Activated CD8-positive, alpha-beta memory T cell treated with anti-CD3 and anti-CD28 coated beads, Interleukin-2, amount 10 ng/mL, durations not matched to agents 7 days and 5 days (primary cell): ENCODE measurements around the gene ATRX. TPM values are rescaled to one million over a fixed set of nuclear protein-coding genes. Genes with fewer than 3 reads are reported as not detected.
"Not testable (repeated sequence)": the region's sequence is repeated elsewhere in the genome, so short reads cannot be mapped to it uniquely, and the experiment has no call there.

Experiments used
- ATAC-seq: fragments of 150-1000 bp; cut with Tn5 transposase; one replicate; pipeline ENCODE4 v1.10.0; 2021; ENCODE audit warnings: moderate library complexity
- CTCF ChIA-PET: fragments of 350-600 bp; sonication (Branson Sonifier 250); formaldehyde crosslinking; loops from one replicate; lab custom pipeline; 2021; ENCODE audit warnings: antibody characterized with exemption; lab: Charles Lee
- DNase-seq: peaks from one replicate; pipeline ENCODE4 v3.0.0-alpha.2; 2020
- H3K27ac Mint-ChIP-seq: one replicate; pipeline ENCODE4 v1.8.0; 2021; ENCODE audit warnings: mild to moderate bottlenecking, mixed read lengths
- H3K27me3 Mint-ChIP-seq: one replicate; pipeline ENCODE4 v1.8.0; 2021; ENCODE audit warnings: mixed read lengths
- H3K36me3 Mint-ChIP-seq: one replicate; pipeline ENCODE4 v1.8.0; 2021; ENCODE audit warnings: mild to moderate bottlenecking, mixed read lengths
- H3K4me1 Mint-ChIP-seq: one replicate; pipeline ENCODE4 v1.8.0; 2021; ENCODE audit warnings: mixed read lengths
- H3K4me3 Mint-ChIP-seq: one replicate; pipeline ENCODE4 v1.8.0; 2021; ENCODE audit warnings: mild to moderate bottlenecking, moderate library complexity, mixed read lengths
- H3K9me3 Mint-ChIP-seq: one replicate; pipeline ENCODE4 v1.8.0; 2022; ENCODE audit warnings: low read depth, mixed read lengths
- total RNA-seq, 2 experiments: library from RNA; stranded (reverse); gene quantifications; one replicate each; pipeline ENCODE4 v1.2.3, GENCODE V29; 2021

The ATRX gene
- total RNA-seq, 2 experiments from 2014 or later = 67.4 to 78.4 TPM

- CTCF ChIA-PET = no interaction called here
- Mint-ChIP-seq H3K4me3 (no peak overlapping the region), H3K27ac (no peak overlapping the region), H3K36me3 (peaks cover 28% of the 10 kb centered on the region), H3K4me1 (no peaks in the 10 kb centered on the region), H3K9me3 (no peaks in the 10 kb centered on the region), H3K27me3 (no peaks in the 10 kb centered on the region)
- no peak for ATAC-seq
- DNase-seq = no peak
These were observed 81.1 kb downstream of the ATRX start for GRCh38 chrX:77704881-77705280.

- peaks cover 12% of the 10 kb centered on the region for H3K4me1 Mint-ChIP-seq
- CTCF ChIA-PET = no interaction called here
- H3K9me3 Mint-ChIP-seq = no peaks in the 10 kb centered on the region
- H3K4me3 Mint-ChIP-seq = no peak overlapping the region
- no peak overlapping the region for H3K27ac Mint-ChIP-seq
- DNase-seq (no peak), ATAC-seq (no peak)
- H3K36me3 Mint-ChIP-seq = peaks cover 28% of the 10 kb centered on the region
- H3K27me3 Mint-ChIP-seq = no peaks in the 10 kb centered on the region
These were observed 87.8 kb downstream of the ATRX start for GRCh38 chrX:77698242-77698641.

- peaks cover 18% of the 10 kb centered on the region for H3K36me3 Mint-ChIP-seq
- no peaks in the 10 kb centered on the region for H3K9me3 Mint-ChIP-seq
- H3K27me3 Mint-ChIP-seq = no peaks in the 10 kb centered on the region
- H3K4me1 Mint-ChIP-seq = peaks cover 12% of the 10 kb centered on the region
- DNase-seq (no peak), ATAC-seq (no peak)
- peak overlapping the region; percentile 79 for H3K27ac Mint-ChIP-seq
- CTCF ChIA-PET = no interaction called here
- no peak overlapping the region for H3K4me3 Mint-ChIP-seq
These were observed 91.5 kb downstream of the ATRX start for GRCh38 chrX:77694491-77694890.

- H3K4me1 Mint-ChIP-seq = peaks cover 10% of the 10 kb centered on the region
- CTCF ChIA-PET = no interaction called here
- DNase-seq (no peak), ATAC-seq (no peak)
- no peaks in the 10 kb centered on the region for H3K9me3 Mint-ChIP-seq
- H3K36me3 Mint-ChIP-seq = peaks cover 17% of the 10 kb centered on the region
- H3K27me3 Mint-ChIP-seq = no peaks in the 10 kb centered on the region
- H3K27ac Mint-ChIP-seq = peak overlapping the region; percentile 79
- H3K4me3 Mint-ChIP-seq = peak overlapping the region; percentile 61
These were observed 92.4 kb downstream of the ATRX start for GRCh38 chrX:77693594-77693993.

GRCh38 chrX:77691916-77692315, 94.1 kb downstream of the ATRX start:
- peaks cover 26% of the 10 kb centered on the region for H3K36me3 Mint-ChIP-seq
- H3K4me3 Mint-ChIP-seq = no peak overlapping the region
- H3K4me1 Mint-ChIP-seq = peaks cover 10% of the 10 kb centered on the region
- DNase-seq (no peak), ATAC-seq (no peak)
- CTCF ChIA-PET = no interaction called here
- no peaks in the 10 kb centered on the region for H3K9me3 Mint-ChIP-seq
- no peaks in the 10 kb centered on the region for H3K27me3 Mint-ChIP-seq
- H3K27ac Mint-ChIP-seq = no peak overlapping the region

GRCh38 chrX:77689376-77689775, 96.6 kb downstream of the ATRX start:
- ATAC-seq (no peak), DNase-seq (no peak)
- peaks cover 31% of the 10 kb centered on the region for H3K36me3 Mint-ChIP-seq
- peaks cover 7% of the 10 kb centered on the region for H3K4me1 Mint-ChIP-seq
- no peaks in the 10 kb centered on the region for H3K27me3 Mint-ChIP-seq
- CTCF ChIA-PET = no interaction called here
- H3K4me3 Mint-ChIP-seq = no peak overlapping the region
- no peak overlapping the region for H3K27ac Mint-ChIP-seq
- peaks cover 2% of the 10 kb centered on the region for H3K9me3 Mint-ChIP-seq

- ATAC-seq = not testable (repeated sequence)
These were observed 100.3 kb downstream of the ATRX start for GRCh38 chrX:77685683-77686082.

GRCh38 chrX:77679144-77679543, 106.9 kb downstream of the ATRX start:
- no peak for ATAC-seq

More at GRCh38 chrX:77685683-77686082, 100.3 kb downstream of the ATRX start:
- H3K9me3 Mint-ChIP-seq, H3K27me3 Mint-ChIP-seq, CTCF ChIA-PET, H3K4me3 Mint-ChIP-seq, H3K27ac Mint-ChIP-seq, DNase-seq: not testable (repeated sequence)
- peaks cover 13% of the 10 kb centered on the region for H3K4me1 Mint-ChIP-seq
- H3K36me3 Mint-ChIP-seq = peaks cover 40% of the 10 kb centered on the region

GRCh38 chrX:77675986-77676385, 110.0 kb downstream of the ATRX start:
- no peak for DNase-seq
- Mint-ChIP-seq H3K9me3 (no peaks in the 10 kb centered on the region), H3K27ac (no peak overlapping the region), H3K36me3 (peaks cover 4% of the 10 kb centered on the region), H3K4me1 (no peaks in the 10 kb centered on the region), H3K27me3 (no peaks in the 10 kb centered on the region), H3K4me3 (no peak overlapping the region)
- ATAC-seq = no peak
- CTCF ChIA-PET = no interaction called here

More at GRCh38 chrX:77679144-77679543, 106.9 kb downstream of the ATRX start:
- no peak for DNase-seq
- peaks cover 13% of the 10 kb centered on the region for H3K4me1 Mint-ChIP-seq
- H3K9me3 Mint-ChIP-seq = no peaks in the 10 kb centered on the region
- CTCF ChIA-PET = no interaction called here
- no peak overlapping the region for H3K27ac Mint-ChIP-seq
- H3K36me3 Mint-ChIP-seq = peaks cover 16% of the 10 kb centered on the region
- no peak overlapping the region for H3K4me3 Mint-ChIP-seq
- no peaks in the 10 kb centered on the region for H3K27me3 Mint-ChIP-seq

GRCh38 chrX:77668391-77669237, 117.4 kb downstream of the ATRX start:
- DNase-seq = no peak
- Mint-ChIP-seq H3K27me3 (no peaks in the 10 kb centered on the region), H3K27ac (peak overlapping the region; percentile 63), H3K4me1 (peaks cover 12% of the 10 kb centered on the region), H3K36me3 (peaks cover 8% of the 10 kb centered on the region), H3K9me3 (no peaks in the 10 kb centered on the region), H3K4me3 (no peak overlapping the region)
- CTCF ChIA-PET = no interaction called here
- peak; percentile 33 for ATAC-seq

GRCh38 chrX:77658886-77659285, 127.1 kb downstream of the ATRX start:
- Mint-ChIP-seq H3K4me1 (no peaks in the 10 kb centered on the region), H3K9me3 (no peaks in the 10 kb centered on the region), H3K4me3 (no peak overlapping the region), H3K27me3 (no peaks in the 10 kb centered on the region), H3K36me3 (peaks cover 25% of the 10 kb centered on the region), H3K27ac (no peak overlapping the region)
- ATAC-seq = no peak
- no peak for DNase-seq
- CTCF ChIA-PET = no interaction called here

GRCh38 chrX:77652095-77652494, 133.9 kb downstream of the ATRX start:
- H3K4me3 Mint-ChIP-seq = no peak overlapping the region
- no peaks in the 10 kb centered on the region for H3K4me1 Mint-ChIP-seq
- no peaks in the 10 kb centered on the region for H3K27me3 Mint-ChIP-seq
- DNase-seq = no peak
- CTCF ChIA-PET = no interaction called here
- peaks cover 38% of the 10 kb centered on the region for H3K36me3 Mint-ChIP-seq
- no peak overlapping the region for H3K27ac Mint-ChIP-seq
- no peak for ATAC-seq
- H3K9me3 Mint-ChIP-seq = no peaks in the 10 kb centered on the region

GRCh38 chrX:77640702-77641101, 145.3 kb downstream of the ATRX start:
- Mint-ChIP-seq H3K36me3 (peaks cover 53% of the 10 kb centered on the region), H3K4me3 (no peak overlapping the region), H3K4me1 (peaks cover 4% of the 10 kb centered on the region), H3K27me3 (no peaks in the 10 kb centered on the region), H3K27ac (no peak overlapping the region), H3K9me3 (no peaks in the 10 kb centered on the region)
- ATAC-seq (no peak), DNase-seq (no peak)
- CTCF ChIA-PET = no interaction called here

- Mint-ChIP-seq H3K27ac (no peak overlapping the region), H3K27me3 (no peaks in the 10 kb centered on the region), H3K36me3 (peaks cover 46% of the 10 kb centered on the region), H3K9me3 (no peaks in the 10 kb centered on the region), H3K4me3 (no peak overlapping the region), H3K4me1 (peaks cover 4% of the 10 kb centered on the region)
- CTCF ChIA-PET = no interaction called here
- ATAC-seq (no peak), DNase-seq (no peak)
These were observed 146.2 kb downstream of the ATRX start for GRCh38 chrX:77639820-77640219.
